ENCODE data around the gene OSBPL2. TPM values are rescaled to one million over a fixed set of nuclear protein-coding genes. Genes with fewer than 3 reads are reported as not detected.

The OSBPL2 gene
- total RNA-seq, 2 experiments from 2014 or later: 52.8 to 54.4 TPM

- H3K27ac Mint-ChIP-seq: no peak overlapping the region
Measured at GRCh38 chr20:62192635-62193034, 45.7 kb upstream of the OSBPL2 start.

GRCh38 chr20:62193079-62194025, 45.0 kb upstream of the OSBPL2 start:
- H3K9me3 Mint-ChIP-seq: no peaks in the 10 kb centered on the region
- Histone ChIP-seq H3K4me1 (ENCODE audit: insufficient read depth, low read length) (no peaks in the 10 kb centered on the region), H3K4me3 (ENCODE audit: low read length) (no peak overlapping the region), H3K36me3 (ENCODE audit: insufficient read depth, low read length) (peaks cover 59% of the 10 kb centered on the region), H3K27ac (ENCODE audit: low read depth in 1 of 2, low read length in 2 of 2) (no peak overlapping the region), H3K27me3 (ENCODE audit: control insufficient read depth in 1 of 2, insufficient read depth in 2 of 2, low read length in 2 of 2) (no peaks in the 10 kb centered on the region), H3K9me3 (ENCODE audit: control insufficient read depth in 1 of 2, insufficient read depth in 1 of 2, low read length in 2 of 2) (no peaks in the 10 kb centered on the region)
- H3K4me3 Mint-ChIP-seq: no peak overlapping the region
- ATAC-seq (ENCODE audit: poor library complexity) (no peak), DNase-seq (no peak)
- intact Hi-C loops (cut with DNase I, micrococcal nuclease): no loop called here
- ChIA-PET POLR2A (no interaction called here), CTCF (no interaction called here)
- no peak for TF ChIP-seq CTCF (IDR thresholded peaks at IDR 0.05)
- H3K27me3 Mint-ChIP-seq: no peaks in the 10 kb centered on the region
- H3K4me1 Mint-ChIP-seq (ENCODE audit: low read depth): no peaks in the 10 kb centered on the region
- no peak overlapping the region for H3K27ac Mint-ChIP-seq
- H3K36me3 Mint-ChIP-seq (ENCODE audit: low read depth): peaks cover 41% of the 10 kb centered on the region

More at GRCh38 chr20:62192635-62193034, 45.7 kb upstream of the OSBPL2 start:
- TF ChIP-seq CTCF (IDR thresholded peaks at IDR 0.05): no peak
- Mint-ChIP-seq H3K9me3 (no peaks in the 10 kb centered on the region), H3K36me3 (ENCODE audit: low read depth) (peaks cover 38% of the 10 kb centered on the region), H3K4me1 (ENCODE audit: low read depth) (peaks cover 2% of the 10 kb centered on the region), H3K4me3 (no peak overlapping the region), H3K27me3 (no peaks in the 10 kb centered on the region)
- ATAC-seq (ENCODE audit: poor library complexity) (no peak), DNase-seq (no peak)
- POLR2A ChIA-PET: interaction anchor here (0.6 kb wide), 1 partner anchor 10 kb away, joined by 3 read pairs; the partner anchor contains the start of gene MTG2
- Histone ChIP-seq H3K4me1 (ENCODE audit: insufficient read depth, low read length) (no peaks in the 10 kb centered on the region), H3K27ac (ENCODE audit: low read depth in 1 of 2, low read length in 2 of 2) (no peak overlapping the region), H3K4me3 (ENCODE audit: low read length) (no peak overlapping the region), H3K27me3 (ENCODE audit: control insufficient read depth in 1 of 2, insufficient read depth in 2 of 2, low read length in 2 of 2) (no peaks in the 10 kb centered on the region), H3K9me3 (ENCODE audit: control insufficient read depth in 1 of 2, insufficient read depth in 1 of 2, low read length in 2 of 2) (no peaks in the 10 kb centered on the region), H3K36me3 (ENCODE audit: insufficient read depth, low read length) (peaks cover 52% of the 10 kb centered on the region)
- intact Hi-C loops (cut with DNase I, micrococcal nuclease): no loop called here
- CTCF ChIA-PET: no interaction called here

- no peak overlapping the region for H3K4me3 ChIP-seq (ENCODE audit: low read length)
- ATAC-seq (ENCODE audit: poor library complexity): no peak
- TF ChIP-seq CTCF (IDR thresholded peaks at IDR 0.05): no peak
- H3K27ac Mint-ChIP-seq: no peak overlapping the region
- no peaks in the 10 kb centered on the region for H3K9me3 ChIP-seq (ENCODE audit: control insufficient read depth in 1 of 2, insufficient read depth in 1 of 2, low read length in 2 of 2)
- no peak overlapping the region for H3K4me3 Mint-ChIP-seq
- peaks cover 51% of the 10 kb centered on the region for H3K36me3 Mint-ChIP-seq (ENCODE audit: low read depth)
- H3K9me3 Mint-ChIP-seq: no peaks in the 10 kb centered on the region
- intact Hi-C loops (cut with DNase I, micrococcal nuclease): no loop called here
- ChIA-PET POLR2A (no interaction called here), CTCF (no interaction called here)
- no peaks in the 10 kb centered on the region for H3K4me1 Mint-ChIP-seq (ENCODE audit: low read depth)
- no peaks in the 10 kb centered on the region for H3K27me3 Mint-ChIP-seq
- H3K27me3 ChIP-seq (ENCODE audit: control insufficient read depth in 1 of 2, insufficient read depth in 2 of 2, low read length in 2 of 2): no peaks in the 10 kb centered on the region
- H3K36me3 ChIP-seq (ENCODE audit: insufficient read depth, low read length): peaks cover 62% of the 10 kb centered on the region
- no peak for DNase-seq
- H3K4me1 ChIP-seq (ENCODE audit: insufficient read depth, low read length): no peaks in the 10 kb centered on the region
- no peak overlapping the region for H3K27ac ChIP-seq (ENCODE audit: low read depth in 1 of 2, low read length in 2 of 2)
Measured at GRCh38 chr20:62195075-62195405, 43.3 kb upstream of the OSBPL2 start.
